ENCODE measurements around the gene UTS2.

The UTS2 gene

GRCh38 chr1:7852804-7853683 lies at the start of gene UTS2:
Gene UTS2, minus strand, starts transcription at chr1:7853065. Its CDS starts 62 bp downstream, at chr1:7853003.
- DNase-seq = no peak

- peak; percentile 54 for DNase-seq
These were observed 46.9 kb upstream of the UTS2 start for GRCh38 chr1:7899741-7900140.

- no peak for DNase-seq
These were observed 46.1 kb upstream of the UTS2 start for GRCh38 chr1:7898962-7899361.

- no peak for DNase-seq
These were observed 44.1 kb upstream of the UTS2 start for GRCh38 chr1:7896994-7897393.

- no peak for DNase-seq
These were observed 40.8 kb upstream of the UTS2 start for GRCh38 chr1:7893529-7894180.

- no peak for DNase-seq
These were observed 38.9 kb upstream of the UTS2 start for GRCh38 chr1:7891804-7892203.

- no peak for DNase-seq
These were observed 38.0 kb upstream of the UTS2 start for GRCh38 chr1:7890853-7891252.

- no peak for DNase-seq
These were observed 35.6 kb upstream of the UTS2 start for GRCh38 chr1:7888248-7889081.

- no peak for DNase-seq
These were observed 33.5 kb upstream of the UTS2 start for GRCh38 chr1:7886405-7886745.

GRCh38 chr1:7885513-7886404 lies 32.9 kb upstream of the UTS2 start:
- DNase-seq = no peak

- no peak for DNase-seq
These were observed 31.9 kb upstream of the UTS2 start for GRCh38 chr1:7884757-7885156.

GRCh38 chr1:7879228-7879627 lies 26.4 kb upstream of the UTS2 start:
- DNase-seq = no peak

GRCh38 chr1:7878027-7878426 lies 25.2 kb upstream of the UTS2 start:
- DNase-seq = no peak

- no peak for DNase-seq
These were observed 21.2 kb upstream of the UTS2 start for GRCh38 chr1:7873801-7874795.

- no peak for DNase-seq
These were observed 18.3 kb upstream of the UTS2 start for GRCh38 chr1:7871136-7871535.

- no peak for DNase-seq
These were observed 16.5 kb upstream of the UTS2 start for GRCh38 chr1:7869136-7869920.

GRCh38 chr1:7868070-7868780 lies 15.4 kb upstream of the UTS2 start:
- no peak for DNase-seq

GRCh38 chr1:7865978-7866377 lies 13.1 kb upstream of the UTS2 start:
- no peak for DNase-seq

- no peak for DNase-seq
These were observed 11.0 kb upstream of the UTS2 start for GRCh38 chr1:7863756-7864328.
